PFSK-1 (cell line): ENCODE data around the gene SHF.
A peak's percentile ranks its signal among the peaks of the same experiment; 100 is the strongest.

Experiments used
- FOXP2 ChIP-seq: optimal IDR thresholded peaks from 2 replicates; pipeline ENCODE3; 2011; ENCODE audit warnings: borderline replicate concordance, control low read depth, inconsistent platforms; ENCODE audit not compliant: insufficient read depth; ENCODE audit errors: extremely low read length, extremely low read depth
- POLR2AphosphoS5 ChIP-seq: IDR thresholded peaks from 2 replicates; pipeline ENCODE4 v1.6.1; 2012; ENCODE audit warnings: low read depth, mild to moderate bottlenecking, control low read depth, low read length, moderate library complexity
- SIN3A ChIP-seq: IDR thresholded peaks from 2 replicates; pipeline ENCODE4 v1.6.1; 2012; ENCODE audit warnings: mild to moderate bottlenecking, low read length, moderate library complexity, borderline replicate concordance; ENCODE audit not compliant: insufficient read depth
- TAF1 ChIP-seq: IDR thresholded peaks from 2 replicates; pipeline ENCODE4 v1.6.1; 2012; ENCODE audit warnings: low read length, control low read depth, borderline replicate concordance; ENCODE audit not compliant: insufficient read depth
- TF ChIP-seq, protein P1 (sequence below), 2 experiments: IDR thresholded peaks; 2 replicates each; pipeline versions ENCODE4 v1.6.1 to v1.8.0; 2011 to 2012; ENCODE audit warnings: low read depth in 2 of 2, low read length in 2 of 2, control low read depth in 1 of 2, inconsistent platforms in 1 of 2, mild to moderate bottlenecking in 1 of 2, moderate library complexity in 1 of 2; ENCODE audit not compliant: insufficient read depth in 1 of 2

The SHF gene

GRCh38 chr15:45167631-45168205 is 20.0 kb downstream of the SHF start:
- TF ChIP-seq TAF1 = no peak
- TF ChIP-seq, protein P1, sequence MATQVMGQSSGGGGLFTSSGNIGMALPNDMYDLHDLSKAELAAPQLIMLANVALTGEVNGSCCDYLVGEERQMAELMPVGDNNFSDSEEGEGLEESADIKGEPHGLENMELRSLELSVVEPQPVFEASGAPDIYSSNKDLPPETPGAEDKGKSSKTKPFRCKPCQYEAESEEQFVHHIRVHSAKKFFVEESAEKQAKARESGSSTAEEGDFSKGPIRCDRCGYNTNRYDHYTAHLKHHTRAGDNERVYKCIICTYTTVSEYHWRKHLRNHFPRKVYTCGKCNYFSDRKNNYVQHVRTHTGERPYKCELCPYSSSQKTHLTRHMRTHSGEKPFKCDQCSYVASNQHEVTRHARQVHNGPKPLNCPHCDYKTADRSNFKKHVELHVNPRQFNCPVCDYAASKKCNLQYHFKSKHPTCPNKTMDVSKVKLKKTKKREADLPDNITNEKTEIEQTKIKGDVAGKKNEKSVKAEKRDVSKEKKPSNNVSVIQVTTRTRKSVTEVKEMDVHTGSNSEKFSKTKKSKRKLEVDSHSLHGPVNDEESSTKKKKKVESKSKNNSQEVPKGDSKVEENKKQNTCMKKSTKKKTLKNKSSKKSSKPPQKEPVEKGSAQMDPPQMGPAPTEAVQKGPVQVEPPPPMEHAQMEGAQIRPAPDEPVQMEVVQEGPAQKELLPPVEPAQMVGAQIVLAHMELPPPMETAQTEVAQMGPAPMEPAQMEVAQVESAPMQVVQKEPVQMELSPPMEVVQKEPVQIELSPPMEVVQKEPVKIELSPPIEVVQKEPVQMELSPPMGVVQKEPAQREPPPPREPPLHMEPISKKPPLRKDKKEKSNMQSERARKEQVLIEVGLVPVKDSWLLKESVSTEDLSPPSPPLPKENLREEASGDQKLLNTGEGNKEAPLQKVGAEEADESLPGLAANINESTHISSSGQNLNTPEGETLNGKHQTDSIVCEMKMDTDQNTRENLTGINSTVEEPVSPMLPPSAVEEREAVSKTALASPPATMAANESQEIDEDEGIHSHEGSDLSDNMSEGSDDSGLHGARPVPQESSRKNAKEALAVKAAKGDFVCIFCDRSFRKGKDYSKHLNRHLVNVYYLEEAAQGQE (IDR thresholded peaks at IDR 0.05; ENCODE audit: insufficient read depth in 1 of 2, low read depth in 2 of 2, low read length in 2 of 2) = no peak
- TF ChIP-seq SIN3A = no peak
- no peak for TF ChIP-seq FOXP2
- TF ChIP-seq POLR2AphosphoS5 = no peak

DNA sequence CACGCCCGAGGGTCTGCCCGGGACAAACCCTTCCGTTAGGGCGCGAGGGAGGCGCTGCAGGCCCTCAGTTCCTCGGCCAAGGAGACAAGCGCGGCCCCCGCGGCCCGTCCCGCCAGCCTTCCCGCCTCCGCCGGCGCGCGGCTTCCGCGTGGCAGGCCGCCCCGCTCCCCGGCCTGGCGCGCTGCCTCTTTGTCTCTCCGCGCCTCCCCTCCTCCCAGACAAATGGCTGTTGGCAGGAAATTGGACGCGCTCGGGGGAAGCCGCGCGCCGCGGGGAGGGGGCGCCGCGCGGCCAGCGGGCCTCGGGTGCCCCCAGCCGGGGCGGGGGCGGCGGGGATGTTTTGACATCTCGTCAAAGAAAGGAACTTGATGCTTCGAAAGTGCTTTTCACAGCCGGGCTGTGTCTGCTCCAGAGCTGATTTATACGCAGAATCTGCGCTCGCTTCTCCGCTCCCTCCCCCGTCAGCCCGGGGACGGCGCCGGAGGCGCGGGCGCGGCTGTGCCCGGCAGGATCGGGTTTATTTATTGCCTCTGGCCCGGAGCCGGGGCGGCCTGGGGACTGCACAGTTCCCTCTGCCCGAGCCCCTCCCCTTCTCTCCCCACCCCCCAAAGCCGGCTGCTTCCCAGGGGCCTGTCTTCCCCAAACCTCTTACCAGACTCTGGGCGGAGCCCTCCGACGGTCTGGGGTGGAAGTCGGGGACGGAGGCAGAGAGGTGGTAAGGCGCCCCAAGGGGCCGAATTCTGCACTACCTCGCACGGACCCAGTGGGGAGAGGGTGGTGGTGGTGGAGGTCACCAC is 20.7 kb downstream of the SHF start:
- TF ChIP-seq, protein P1 (IDR thresholded peaks at IDR 0.05; ENCODE audit: insufficient read depth in 1 of 2, low read depth in 2 of 2, low read length in 2 of 2) = no peak
- no peak for TF ChIP-seq SIN3A
- peak; percentile 34 for TF ChIP-seq FOXP2
- TF ChIP-seq POLR2AphosphoS5 = no peak

- no peak for TF ChIP-seq TAF1
- TF ChIP-seq POLR2AphosphoS5 = no peak
Measured at GRCh38 chr15:45165536-45165935, 22.2 kb downstream of the SHF start.

DNA sequence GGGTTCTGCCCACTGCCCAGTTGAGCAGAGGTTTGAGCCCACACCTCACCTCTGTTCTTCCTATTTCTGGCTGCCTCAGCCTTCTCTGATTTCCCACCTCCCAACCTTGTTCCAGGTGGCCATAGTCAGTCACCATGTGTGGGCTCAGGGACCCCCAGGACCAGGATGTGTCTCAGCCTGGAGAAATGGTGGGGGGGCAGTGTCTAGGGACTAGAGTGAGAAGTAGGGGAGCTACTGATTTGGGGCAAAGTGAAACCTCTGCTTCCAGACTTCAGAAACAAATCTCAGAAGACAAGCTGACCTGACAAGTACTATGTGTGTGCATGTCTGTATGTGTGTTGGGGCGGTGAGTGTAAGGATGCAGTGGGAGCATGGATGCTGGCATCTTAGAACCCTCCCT is 22.9 kb downstream of the SHF start:
- TF ChIP-seq FOXP2 = no peak
- TF ChIP-seq, protein P1 (IDR thresholded peaks at IDR 0.05; ENCODE audit: insufficient read depth in 1 of 2, low read depth in 2 of 2, low read length in 2 of 2) = no peak
- TF ChIP-seq SIN3A = no peak
- TF ChIP-seq TAF1 = no peak
- TF ChIP-seq POLR2AphosphoS5 = no peak

DNA sequence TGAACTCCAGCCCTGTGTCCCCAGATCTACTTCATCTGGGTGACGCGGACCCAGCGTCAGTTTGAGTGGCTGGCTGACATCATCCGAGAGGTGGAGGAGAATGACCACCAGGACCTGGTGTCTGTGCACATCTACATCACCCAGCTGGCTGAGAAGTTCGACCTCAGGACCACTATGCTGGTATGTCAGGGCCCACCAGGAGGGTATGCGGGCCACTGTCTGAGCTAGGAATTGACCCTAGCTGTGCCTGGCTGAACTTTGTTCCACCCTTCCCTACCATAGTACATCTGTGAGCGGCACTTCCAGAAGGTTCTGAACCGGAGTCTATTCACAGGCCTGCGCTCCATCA is 24.3 kb downstream of the SHF start:
- TF ChIP-seq TAF1 (no peak), POLR2AphosphoS5 (no peak), FOXP2 (no peak)
- TF ChIP-seq, protein P1 (IDR thresholded peaks at IDR 0.05; ENCODE audit: insufficient read depth in 1 of 2, low read depth in 2 of 2, low read length in 2 of 2) = no peak
